SK-N-SH (cell line): Measurements from ENCODE around the gene HSF5. TPM values are rescaled to one million over a fixed set of nuclear protein-coding genes. Genes with fewer than 3 reads are reported as not detected.

ENCODE experiments used
- CTCF ChIA-PET: fragments of 300-600, 350-600 bp; formaldehyde crosslinking; extraction: SDS; loops from one replicate; lab custom pipeline; 2021; lab: Yijun Ruan, JAX
- POLR2A ChIA-PET: fragments of 350-600 bp; sonication (Branson Sonifier 250); formaldehyde crosslinking; extraction: SDS; loops from one replicate; lab custom pipeline; 2020; ENCODE audit warnings: antibody characterized with exemption, inconsistent platforms; lab: Yijun Ruan, JAX
- DNase-seq: peaks from one replicate; pipeline ENCODE4 v3.0.0; 2012
- H2AFZ ChIP-seq: fragments of 200-600 bp; sonication (generic); 2 replicates; pipeline ENCODE4 v1.8.1; 2016; ENCODE audit warnings: antibody characterized with exemption, mild to moderate bottlenecking, low read depth
- H3F3A ChIP-seq: fragments of 200-600 bp; sonication (generic); replicated peaks from 2 replicates; pipeline ENCODE3; 2016; ENCODE audit warnings: antibody characterized with exemption, mild to moderate bottlenecking; ENCODE audit not compliant: insufficient read depth
- H3K27ac ChIP-seq, 2 experiments: fragments of 200-500 bp in 1 of 2; fragments of 200-600 bp in 1 of 2; sonication (Bioruptor generic) in 1 of 2; sonication (generic), shearing (Covaris generic) in 1 of 2; 2 replicates each; pipeline versions ENCODE4 v1.5.1 to v1.6.1; 2014 to 2016; ENCODE audit warnings: low read depth in 2 of 2, inconsistent platforms in 1 of 2, low read length in 1 of 2, mild to moderate bottlenecking in 1 of 2, mixed read lengths in 1 of 2
- H3K27me3 ChIP-seq: fragments of 200-600 bp; sonication (generic), shearing (Covaris generic); 2 replicates; pipeline ENCODE4 v1.6.1; 2016; ENCODE audit warnings: mixed run types; ENCODE audit not compliant: insufficient read depth
- H3K36me3 ChIP-seq, 2 experiments: fragments of 200-500 bp in 1 of 2; fragments of 200-600 bp in 1 of 2; sonication (Bioruptor generic) in 1 of 2; sonication (generic) in 1 of 2; replicated peaks in 1 of 2; 2 replicates each; pipeline versions ENCODE3 to v1.5.1; 2014 to 2016; ENCODE audit warnings: low read length in 1 of 2, mild to moderate bottlenecking in 1 of 2; ENCODE audit not compliant: insufficient read depth in 2 of 2, control insufficient read depth in 1 of 2
- H3K4me1 ChIP-seq, 2 experiments: fragments of 200-500 bp in 1 of 2; fragments of 200-600 bp in 1 of 2; sonication (Bioruptor generic) in 1 of 2; sonication (generic), shearing (Covaris generic) in 1 of 2; 2 replicates each; pipeline versions ENCODE4 v1.5.1 to v1.6.1; 2014 to 2016; ENCODE audit warnings: low read depth in 1 of 2, low read length in 1 of 2, mixed run types in 1 of 2; ENCODE audit not compliant: insufficient read depth in 2 of 2, control insufficient read depth in 1 of 2
- H3K4me2 ChIP-seq: fragments of 200-600 bp; sonication (generic), shearing (Covaris generic); 2 replicates; pipeline ENCODE4 v1.6.1; 2017; ENCODE audit warnings: mixed run types
- H3K4me3 ChIP-seq, 2 experiments: fragments of 200-500 bp in 1 of 2; fragments of 200-600 bp in 1 of 2; sonication (Bioruptor generic) in 1 of 2; sonication (generic), shearing (Covaris generic) in 1 of 2; 2 replicates each; pipeline versions ENCODE4 v1.5.1 to v1.8.1; 2014 to 2016; ENCODE audit warnings: low read depth in 2 of 2, inconsistent platforms in 1 of 2, low read length in 1 of 2, mild to moderate bottlenecking in 1 of 2, mixed read lengths in 1 of 2, moderate library complexity in 1 of 2
- H3K79me2 ChIP-seq: fragments of 200-600 bp; sonication (generic); 2 replicates; pipeline ENCODE4 v1.8.1; 2017; ENCODE audit warnings: mild to moderate bottlenecking; ENCODE audit not compliant: insufficient read depth
- H3K9ac ChIP-seq: fragments of 200-600 bp; sonication (generic); 2 replicates; pipeline ENCODE4 v1.6.1; 2017; ENCODE audit warnings: mixed run types
- H3K9me2 ChIP-seq: fragments of 200-600 bp; sonication (generic); 2 replicates; pipeline ENCODE4 v1.6.1; 2017; ENCODE audit warnings: mixed run types
- H3K9me3 ChIP-seq: fragments of 200-600 bp; sonication (generic); 2 replicates; pipeline ENCODE4 v1.6.1; 2017; ENCODE audit warnings: mixed run types, mild to moderate bottlenecking, moderate library complexity
- H4K20me1 ChIP-seq: fragments of 200-600 bp; sonication (generic); 2 replicates; pipeline ENCODE4 v1.6.1; 2017; ENCODE audit warnings: mild to moderate bottlenecking, mixed run types; ENCODE audit not compliant: insufficient read depth
- ELF1 ChIP-seq: IDR thresholded peaks from 2 replicates; pipeline ENCODE4 v1.4.0; 2012
- FOSL2 ChIP-seq: IDR thresholded peaks from 2 replicates; pipeline ENCODE4 v1.4.0; 2012; ENCODE audit warnings: low read depth, mild to moderate bottlenecking, moderate library complexity, borderline replicate concordance
- GABPA ChIP-seq: IDR thresholded peaks from 2 replicates; pipeline ENCODE4 v1.4.0; 2012; ENCODE audit warnings: low read depth, mild to moderate bottlenecking
- MAX ChIP-seq: IDR thresholded peaks from 2 replicates; pipeline ENCODE4 v1.4.0; 2012; ENCODE audit warnings: low read depth
- MEF2A ChIP-seq: IDR thresholded peaks from 2 replicates; pipeline ENCODE4 v1.4.0; 2012; ENCODE audit warnings: low read depth, borderline replicate concordance
- MXI1 ChIP-seq: IDR thresholded peaks from 2 replicates; pipeline ENCODE4 v1.6.1; 2012; ENCODE audit warnings: mild to moderate bottlenecking, low read depth, low read length, improper control_type of control experiment
- NFIC ChIP-seq: IDR thresholded peaks from 2 replicates; pipeline ENCODE4 v1.4.0; 2012; ENCODE audit warnings: borderline replicate concordance
- NRF1 ChIP-seq: IDR thresholded peaks from 2 replicates; pipeline ENCODE4 v1.6.1; 2012; ENCODE audit warnings: low read depth, mild to moderate bottlenecking, low read length
- REST ChIP-seq: IDR thresholded peaks from 2 replicates; pipeline ENCODE4 v1.6.1; 2012; ENCODE audit warnings: mild to moderate bottlenecking, low read depth, low read length, moderate library complexity
- RXRA ChIP-seq: IDR thresholded peaks from 2 replicates; pipeline ENCODE4 v1.4.0; 2012; ENCODE audit warnings: low read depth, mild to moderate bottlenecking, borderline replicate concordance
- TEAD4 ChIP-seq: IDR thresholded peaks from 2 replicates; pipeline ENCODE4 v1.4.0; 2012; ENCODE audit warnings: mild to moderate bottlenecking, borderline replicate concordance; ENCODE audit not compliant: insufficient read depth
- YY1 ChIP-seq: IDR thresholded peaks from 2 replicates; pipeline ENCODE4 v1.4.0; 2012; ENCODE audit warnings: low read depth, mild to moderate bottlenecking
- WGBS: methylation state at CpG from one replicate; pipeline ENCODE4 v1.1.6; 2017; ENCODE audit warnings: low lambda C conversion rate; 5-methylcytosine and 5-hydroxymethylcytosine counted together
- polyA plus RNA-seq, 3 experiments: library from polyadenylated mRNA; depleted of rRNA; stranded (reverse); fragments of >200 nt; gene quantifications; 2 replicates each; pipeline ENCODE4 v1.2.3, GENCODE V29; 2012
- TF ChIP-seq, protein P1 (sequence below): fragments of 150-350 bp; IDR thresholded peaks from 2 replicates; pipeline ENCODE4 v1.6.1; 2016; ENCODE audit warnings: mild to moderate bottlenecking, low read depth, low read length
- TF ChIP-seq, protein P2 (sequence below): fragments of 150-350 bp; IDR thresholded peaks from 2 replicates; pipeline ENCODE4 v1.6.1; 2017; ENCODE audit warnings: antibody characterized with exemption, low read length, low read depth, borderline replicate concordance

HSF5 gene
- polyA plus RNA-seq, 1 of the 3 experiments (the other 2 are of a cell fraction), result not detected

- TF ChIP-seq, protein P1, sequence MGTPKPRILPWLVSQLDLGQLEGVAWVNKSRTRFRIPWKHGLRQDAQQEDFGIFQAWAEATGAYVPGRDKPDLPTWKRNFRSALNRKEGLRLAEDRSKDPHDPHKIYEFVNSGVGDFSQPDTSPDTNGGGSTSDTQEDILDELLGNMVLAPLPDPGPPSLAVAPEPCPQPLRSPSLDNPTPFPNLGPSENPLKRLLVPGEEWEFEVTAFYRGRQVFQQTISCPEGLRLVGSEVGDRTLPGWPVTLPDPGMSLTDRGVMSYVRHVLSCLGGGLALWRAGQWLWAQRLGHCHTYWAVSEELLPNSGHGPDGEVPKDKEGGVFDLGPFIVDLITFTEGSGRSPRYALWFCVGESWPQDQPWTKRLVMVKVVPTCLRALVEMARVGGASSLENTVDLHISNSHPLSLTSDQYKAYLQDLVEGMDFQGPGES, result no peak
- no peak for TF ChIP-seq GABPA
- no peak for TF ChIP-seq MXI1
- no peak for TF ChIP-seq NFIC
- TF ChIP-seq ELF1, result no peak
- no peak for TF ChIP-seq TEAD4
- no peak for TF ChIP-seq NRF1
Observed at GRCh38 chr17:58390884-58391283, 97.3 kb downstream of the HSF5 start (continued).

DNA sequence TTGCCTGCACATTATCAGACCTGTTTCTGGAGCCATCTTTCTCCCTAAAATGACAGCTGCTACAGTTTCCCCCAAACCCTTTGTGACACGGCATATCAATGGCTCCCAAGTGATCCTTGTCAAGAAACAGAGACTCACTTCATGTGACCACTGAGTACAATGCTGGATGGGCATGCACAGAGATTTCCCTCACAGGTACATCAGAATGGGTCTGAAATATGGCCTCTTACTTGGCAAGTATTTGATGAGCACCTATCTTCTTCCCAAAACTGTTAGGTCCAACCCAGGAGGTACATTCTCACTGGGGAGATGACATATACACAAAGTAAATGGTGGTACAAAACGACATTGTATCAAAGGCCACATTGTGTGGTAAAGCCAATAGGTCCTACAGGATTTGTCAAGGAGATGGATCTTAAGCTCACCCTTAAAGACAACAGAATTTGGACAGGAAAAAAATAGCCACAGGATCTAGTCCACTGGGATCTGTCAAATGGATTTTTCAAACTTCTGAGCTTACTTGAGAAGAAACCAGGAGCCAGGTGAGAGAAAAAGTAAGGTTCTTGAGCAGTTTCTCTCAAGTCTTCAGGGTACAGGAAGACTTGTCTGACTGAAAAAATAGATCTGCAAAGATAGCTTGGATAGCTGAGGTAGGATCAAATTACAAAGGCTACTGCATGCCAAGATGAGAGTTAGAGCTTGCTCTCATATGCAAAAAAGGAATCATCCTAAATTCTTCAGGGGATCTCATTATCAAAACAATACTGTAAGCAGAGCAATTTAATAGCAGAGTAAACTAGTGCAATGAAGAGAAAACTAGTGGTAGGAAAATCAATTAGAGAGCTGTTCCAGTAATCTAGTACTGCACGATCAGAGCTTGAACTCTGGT, 99.7 kb downstream of the HSF5 start:
- Histone ChIP-seq H3F3A (no peaks in the 10 kb centered on the region), H3K9me2 (no peaks in the 10 kb centered on the region), H3K4me3 (no peak overlapping the region), H3K79me2 (no peaks in the 10 kb centered on the region), H2AFZ (no peak overlapping the region), H3K27me3 (peaks cover 36% of the 10 kb centered on the region), H4K20me1 (no peaks in the 10 kb centered on the region), H3K27ac (no peak overlapping the region), H3K9ac (no peak overlapping the region), H3K36me3 (no peaks in the 10 kb centered on the region), H3K4me2 (no peak overlapping the region), H3K9me3 (no peaks in the 10 kb centered on the region), H3K4me1 (peaks cover 0 to 10% of the 10 kb centered on the region in 2 experiments; a peak in 2 of 4 replicates)
- 8% methylated on average over 3 of the region's 3 CpGs for WGBS
- no peak for TF ChIP-seq YY1
- POLR2A ChIA-PET, result no interaction called here
- CTCF ChIA-PET, result interaction anchor here (1.0 to 3.1 kb wide), 5 partner anchors 9 to 84 kb away, joined by 3 to 12 read pairs (median 5); partner anchors contain the start of gene RNF43
- DNase-seq, result no peak

- Histone ChIP-seq H3K4me3 (no peak overlapping the region), H3K27ac (no peak overlapping the region), H3K9me3 (no peaks in the 10 kb centered on the region), H3K79me2 (no peaks in the 10 kb centered on the region), H3K4me1 (peaks cover 0 to 10% of the 10 kb centered on the region in 2 experiments; a peak in 2 of 4 replicates), H3K9me2 (no peaks in the 10 kb centered on the region), H3K27me3 (peaks cover 30% of the 10 kb centered on the region), H3K4me2 (no peak overlapping the region), H3F3A (no peaks in the 10 kb centered on the region), H3K36me3 (no peaks in the 10 kb centered on the region), H3K9ac (no peak overlapping the region), H2AFZ (no peak overlapping the region), H4K20me1 (no peaks in the 10 kb centered on the region)
- no peak for DNase-seq
- WGBS, result 0% methylated on average over 1 of the region's 1 CpG
- ChIA-PET CTCF (interaction anchor here (1.3 kb wide), 1 partner anchor 30 kb away, joined by 5 read pairs; the partner anchor contains the start of gene RNF43), POLR2A (no interaction called here)
- no peak for TF ChIP-seq FOSL2
- no peak for TF ChIP-seq YY1
- no peak for TF ChIP-seq MEF2A
- TF ChIP-seq, protein P1, result no peak
- TF ChIP-seq MAX, result no peak
- TF ChIP-seq REST, result no peak
- no peak for TF ChIP-seq RXRA
- TF ChIP-seq, protein P2, sequence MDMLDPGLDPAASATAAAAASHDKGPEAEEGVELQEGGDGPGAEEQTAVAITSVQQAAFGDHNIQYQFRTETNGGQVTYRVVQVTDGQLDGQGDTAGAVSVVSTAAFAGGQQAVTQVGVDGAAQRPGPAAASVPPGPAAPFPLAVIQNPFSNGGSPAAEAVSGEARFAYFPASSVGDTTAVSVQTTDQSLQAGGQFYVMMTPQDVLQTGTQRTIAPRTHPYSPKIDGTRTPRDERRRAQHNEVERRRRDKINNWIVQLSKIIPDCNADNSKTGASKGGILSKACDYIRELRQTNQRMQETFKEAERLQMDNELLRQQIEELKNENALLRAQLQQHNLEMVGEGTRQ, result no peak
Observed at GRCh38 chr17:58387834-58388233, 100.4 kb downstream of the HSF5 start.
